HepG2 (cell line): ENCODE measurements around the gene CCL16. TPM values are rescaled to one million over a fixed set of nuclear protein-coding genes. Genes with fewer than 3 reads are reported as not detected.
A peak's percentile ranks its signal among the peaks of the same experiment; 100 is the strongest.

ENCODE experiments used
- CEBPG ChIP-seq: IDR thresholded peaks from 2 replicates; pipeline ENCODE4 v1.6.1; 2016
- DNMT3B ChIP-seq: conservative IDR thresholded peaks from 2 replicates; pipeline ENCODE4 v1.6.1; 2016; ENCODE audit warnings: missing biosample characterization, control low read depth
- DR1 ChIP-seq: sonication (generic); formaldehyde crosslinking; IDR thresholded peaks from 2 replicates; pipeline ENCODE4 v1.8.0; 2021; ENCODE audit warnings: mild to moderate bottlenecking, missing genetic modification reagents, inconsistent platforms
- ETV5 ChIP-seq: IDR thresholded peaks from 2 replicates; pipeline ENCODE4 v1.6.1; 2018; ENCODE audit warnings: missing biosample characterization, missing genetic modification reagents, inconsistent platforms, borderline replicate concordance
- FOXK1 ChIP-seq: sonication (generic); formaldehyde crosslinking; IDR thresholded peaks from 2 replicates; pipeline ENCODE4 v1.4.0; 2020; ENCODE audit warnings: low read depth, missing genetic modification reagents, borderline replicate concordance
- GABPA ChIP-seq, 2 experiments: IDR thresholded peaks; 2 replicates each; pipeline ENCODE4 v1.6.1; 2011 to 2016; ENCODE audit warnings: low read depth in 2 of 2, low read length in 1 of 2, missing biosample characterization in 1 of 2, missing genetic modification characterization in 1 of 2
- GATA4 ChIP-seq: sonication (generic); IDR thresholded peaks from 2 replicates; pipeline ENCODE4 v1.6.1; 2016; ENCODE audit warnings: antibody characterized with exemption, low read depth, borderline replicate concordance
- HIVEP1 ChIP-seq: sonication (generic); formaldehyde crosslinking; IDR thresholded peaks from 2 replicates; pipeline ENCODE4 v1.4.0; 2020; ENCODE audit warnings: mild to moderate bottlenecking, missing genetic modification reagents
- HMG20B ChIP-seq: conservative IDR thresholded peaks from 2 replicates; pipeline ENCODE4 v1.6.1; 2016; ENCODE audit warnings: missing genetic modification reagents, missing compliant biosample characterization
- MED13 ChIP-seq: sonication (generic); formaldehyde crosslinking; IDR thresholded peaks from 2 replicates; pipeline ENCODE4 v1.5.0; 2020; ENCODE audit warnings: missing genetic modification reagents
- MLX ChIP-seq: IDR thresholded peaks from 2 replicates; pipeline ENCODE4 v1.6.1; 2016
- PLRG1 ChIP-seq: fragments of 450-650 bp; conservative IDR thresholded peaks from 2 replicates; pipeline ENCODE4 v1.6.1; 2016
- RARG ChIP-seq: sonication (generic); formaldehyde crosslinking; IDR thresholded peaks from 2 replicates; pipeline ENCODE4 v1.4.0; 2020; ENCODE audit warnings: low read depth, mild to moderate bottlenecking, missing genetic modification reagents
- SALL1 ChIP-seq: sonication (generic); formaldehyde crosslinking; IDR thresholded peaks from 2 replicates; pipeline ENCODE4 v1.8.0; 2022; ENCODE audit warnings: mild to moderate bottlenecking, missing genetic modification reagents
- SKI ChIP-seq: fragments of 450-650 bp; IDR thresholded peaks from one replicate; pipeline ENCODE4 v1.6.1; 2018; ENCODE audit warnings: mild to moderate bottlenecking; ENCODE audit not compliant: partially characterized antibody
- SOX13 ChIP-seq, 3 experiments: fragments of 450-650 bp in 1 of 3; sonication (generic) in 1 of 3; formaldehyde crosslinking in 1 of 3; IDR thresholded peaks in 2 of 3; conservative IDR thresholded peaks in 1 of 3; 2 replicates each; pipeline versions ENCODE4 v1.5.0 to v1.6.1; 2016 to 2020; ENCODE audit warnings: antibody characterized with exemption in 1 of 3, mild to moderate bottlenecking in 1 of 3, missing compliant biosample characterization in 1 of 3, missing genetic modification reagents in 1 of 3, moderate library complexity in 1 of 3
- SOX5 ChIP-seq: IDR thresholded peaks from 2 replicates; pipeline ENCODE4 v1.6.1; 2016; ENCODE audit warnings: borderline replicate concordance
- SOX6 ChIP-seq, 2 experiments: fragments of 450-650 bp in 1 of 2; sonication (generic) in 1 of 2; formaldehyde crosslinking in 1 of 2; IDR thresholded peaks; 2 replicates each; pipeline versions ENCODE4 v1.4.0 to v1.6.1; 2017 to 2020; ENCODE audit warnings: antibody characterized with exemption in 1 of 2, mild to moderate bottlenecking in 1 of 2, missing genetic modification reagents in 1 of 2
- TAF1 ChIP-seq: sonication (generic); formaldehyde crosslinking; IDR thresholded peaks from 2 replicates; pipeline ENCODE4 v1.4.0; 2020; ENCODE audit warnings: missing genetic modification reagents
- ZBTB21 ChIP-seq: sonication (generic); formaldehyde crosslinking; IDR thresholded peaks from 2 replicates; pipeline ENCODE4 v1.4.0; 2020; ENCODE audit warnings: missing genetic modification reagents
- ZEB1 ChIP-seq: IDR thresholded peaks from 2 replicates; pipeline ENCODE4 v1.6.1; 2012; ENCODE audit warnings: mild to moderate bottlenecking, low read depth, inconsistent platforms; ENCODE audit not compliant: insufficient replicate concordance
- ZFP37 ChIP-seq: sonication (generic); formaldehyde crosslinking; IDR thresholded peaks from 2 replicates; pipeline ENCODE4 v1.4.0; 2020; ENCODE audit warnings: missing genetic modification reagents, borderline replicate concordance
- ZNF264 ChIP-seq: sonication (generic); formaldehyde crosslinking; IDR thresholded peaks from 2 replicates; pipeline ENCODE4 v1.4.0; 2020; ENCODE audit warnings: missing genetic modification reagents
- ZNF615 ChIP-seq: sonication (generic); formaldehyde crosslinking; IDR thresholded peaks from 2 replicates; pipeline ENCODE4 v1.5.0; 2020; ENCODE audit warnings: mild to moderate bottlenecking, missing genetic modification reagents, borderline replicate concordance
- ZNF652 ChIP-seq: IDR thresholded peaks from 2 replicates; pipeline ENCODE4 v1.6.1; 2016; ENCODE audit warnings: low read depth, borderline replicate concordance
- ZNF724P ChIP-seq: sonication (generic); formaldehyde crosslinking; IDR thresholded peaks from 2 replicates; pipeline ENCODE4 v1.8.0; 2022; ENCODE audit warnings: missing genetic modification reagents, borderline replicate concordance
- polyA plus RNA-seq, 8 experiments: library from polyadenylated mRNA; depleted of rRNA in 3 of 8; stranded (reverse) in 7 of 8; unstranded in 1 of 8; fragments of >200 nt; fragmentation: Illumina TruSeq in 4 of 8; extraction: Trizol in 4 of 8; gene quantifications; 2 replicates each; pipeline versions ENCODE4 v1.2.1 to v1.2.3, GENCODE V29; 2011 to 2016; ENCODE audit warnings: low read depth in 4 of 8, missing spikeins in 1 of 8, mixed read lengths in 1 of 8; ENCODE audit not compliant: insufficient read depth in 1 of 8
- total RNA-seq, 5 experiments: library from RNA; depleted of rRNA; stranded (reverse); fragments of >200 nt; fragmentation: Illumina TruSeq; extraction: Trizol; gene quantifications; 2 replicates each; pipeline ENCODE4 v1.2.3, GENCODE V29; 2016; ENCODE audit warnings: low read depth in 1 of 5
- TF ChIP-seq, protein P1 (sequence below): sonication (generic); formaldehyde crosslinking; IDR thresholded peaks from 2 replicates; pipeline ENCODE4 v1.4.0; 2020; ENCODE audit warnings: missing genetic modification reagents
- TF ChIP-seq, protein P2 (sequence below): sonication (generic); formaldehyde crosslinking; IDR thresholded peaks from 2 replicates; pipeline ENCODE4 v1.8.0; 2022; ENCODE audit warnings: mild to moderate bottlenecking, missing genetic modification reagents, moderate library complexity
- TF ChIP-seq, protein P3 (sequence below): sonication (generic); formaldehyde crosslinking; IDR thresholded peaks from 2 replicates; pipeline ENCODE4 v1.5.0; 2020; ENCODE audit warnings: missing genetic modification reagents, mild to moderate bottlenecking, borderline replicate concordance

CCL16 gene
- total and polyA plus RNA-seq, 2 of the 13 experiments (the other 11 are each of a cell fraction or from before 2014, with no cell fraction given): 2.0 to 14.7 TPM

DNA sequence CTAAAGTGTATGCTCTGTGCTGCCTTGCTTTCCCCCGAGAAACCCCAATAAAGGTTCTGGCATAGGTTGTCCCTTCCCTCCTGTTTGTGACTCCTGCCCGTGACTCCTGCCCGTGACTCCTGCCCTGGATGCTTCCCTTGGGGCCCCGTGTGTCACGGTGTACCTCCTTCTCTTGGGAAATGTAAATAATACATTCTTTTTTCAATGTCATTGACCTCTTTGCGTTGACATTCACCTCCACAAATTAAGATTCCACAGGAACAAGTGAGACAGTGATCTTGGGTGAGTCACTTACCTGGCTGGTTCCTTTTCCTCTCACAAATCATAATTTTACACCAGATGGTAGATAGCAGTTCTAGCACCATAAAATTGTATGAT, 19.4 kb upstream of the CCL16 start (continued):
- no peak for TF ChIP-seq SOX13 (IDR thresholded peaks at IDR 0.05)
- TF ChIP-seq SOX13 (CRISPR knock-in tag; conservative IDR thresholded peaks at IDR 0.05 in 1 of 2, IDR thresholded peaks at IDR 0.05 in 1 of 2): peak in 1 of 2 experiments; percentile 75; a peak in 2 of 4 replicates
- TF ChIP-seq DNMT3B (CRISPR knock-in tag): no peak
- TF ChIP-seq DR1: no peak
- peak; percentile 49; the same call in 1 of the 2 replicates for TF ChIP-seq SALL1
- TF ChIP-seq FOXK1 (CRISPR knock-in tag): peak; percentile 41; the same call in 1 of the 2 replicates
- peak; percentile 47 for TF ChIP-seq SKI
- TF ChIP-seq ZBTB21: no peak
- peak; percentile 19; the same call in 1 of the 2 replicates for TF ChIP-seq CEBPG (CRISPR knock-in tag)
- no peak for TF ChIP-seq ZNF264 (CRISPR knock-in tag)
- no peak for TF ChIP-seq TAF1
- TF ChIP-seq MLX: no peak
- TF ChIP-seq MED13: no peak
- TF ChIP-seq, protein P1, sequence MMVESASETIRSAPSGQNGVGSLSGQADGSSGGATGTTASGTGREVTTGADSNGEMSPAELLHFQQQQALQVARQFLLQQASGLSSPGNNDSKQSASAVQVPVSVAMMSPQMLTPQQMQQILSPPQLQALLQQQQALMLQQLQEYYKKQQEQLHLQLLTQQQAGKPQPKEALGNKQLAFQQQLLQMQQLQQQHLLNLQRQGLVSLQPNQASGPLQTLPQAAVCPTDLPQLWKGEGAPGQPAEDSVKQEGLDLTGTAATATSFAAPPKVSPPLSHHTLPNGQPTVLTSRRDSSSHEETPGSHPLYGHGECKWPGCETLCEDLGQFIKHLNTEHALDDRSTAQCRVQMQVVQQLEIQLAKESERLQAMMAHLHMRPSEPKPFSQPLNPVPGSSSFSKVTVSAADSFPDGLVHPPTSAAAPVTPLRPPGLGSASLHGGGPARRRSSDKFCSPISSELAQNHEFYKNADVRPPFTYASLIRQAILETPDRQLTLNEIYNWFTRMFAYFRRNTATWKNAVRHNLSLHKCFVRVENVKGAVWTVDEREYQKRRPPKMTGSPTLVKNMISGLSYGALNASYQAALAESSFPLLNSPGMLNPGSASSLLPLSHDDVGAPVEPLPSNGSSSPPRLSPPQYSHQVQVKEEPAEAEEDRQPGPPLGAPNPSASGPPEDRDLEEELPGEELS: peak; percentile 77
- TF ChIP-seq, protein P2, sequence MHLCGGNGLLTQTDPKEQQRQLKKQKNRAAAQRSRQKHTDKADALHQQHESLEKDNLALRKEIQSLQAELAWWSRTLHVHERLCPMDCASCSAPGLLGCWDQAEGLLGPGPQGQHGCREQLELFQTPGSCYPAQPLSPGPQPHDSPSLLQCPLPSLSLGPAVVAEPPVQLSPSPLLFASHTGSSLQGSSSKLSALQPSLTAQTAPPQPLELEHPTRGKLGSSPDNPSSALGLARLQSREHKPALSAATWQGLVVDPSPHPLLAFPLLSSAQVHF (CRISPR knock-in tag): no peak
- 0 out of 2 replicates have a peak, but pooled peaks have one; percentile 27 for TF ChIP-seq GATA4
- TF ChIP-seq ZNF724P: no peak
- peak; percentile 68; the same call in 1 of the 2 replicates for TF ChIP-seq SOX5 (CRISPR knock-in tag)
- TF ChIP-seq ETV5 (CRISPR knock-in tag): no peak
- TF ChIP-seq ZNF615 (CRISPR knock-in tag): no peak
- TF ChIP-seq SOX6 (IDR thresholded peaks at IDR 0.05): no peak
- peak; percentile 78 for TF ChIP-seq SOX6 (CRISPR knock-in tag; IDR thresholded peaks at IDR 0.05)
- no peak for TF ChIP-seq HMG20B (CRISPR knock-in tag)
- TF ChIP-seq ZNF652 (CRISPR knock-in tag): no peak
- TF ChIP-seq, protein P3, sequence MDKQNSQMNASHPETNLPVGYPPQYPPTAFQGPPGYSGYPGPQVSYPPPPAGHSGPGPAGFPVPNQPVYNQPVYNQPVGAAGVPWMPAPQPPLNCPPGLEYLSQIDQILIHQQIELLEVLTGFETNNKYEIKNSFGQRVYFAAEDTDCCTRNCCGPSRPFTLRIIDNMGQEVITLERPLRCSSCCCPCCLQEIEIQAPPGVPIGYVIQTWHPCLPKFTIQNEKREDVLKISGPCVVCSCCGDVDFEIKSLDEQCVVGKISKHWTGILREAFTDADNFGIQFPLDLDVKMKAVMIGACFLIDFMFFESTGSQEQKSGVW (CRISPR knock-in tag): no peak
- TF ChIP-seq HIVEP1 (CRISPR knock-in tag): no peak
- no peak for TF ChIP-seq PLRG1
- TF ChIP-seq ZFP37 (CRISPR knock-in tag): no peak
- TF ChIP-seq RARG (CRISPR knock-in tag): no peak
- peak; percentile 45 for TF ChIP-seq ZEB1
- no peak for TF ChIP-seq GABPA (IDR thresholded peaks at IDR 0.05; ENCODE audit: low read depth, low read length)
- no peak; the same call in 1 of the 2 replicates for TF ChIP-seq GABPA (CRISPR knock-in tag; IDR thresholded peaks at IDR 0.05; ENCODE audit: low read depth)
